Upper lobe of left lung (tissue), 6 donors: ENCODE data around the gene LBP. TPM values are rescaled to one million over a fixed set of nuclear protein-coding genes. Genes with fewer than 3 reads are reported as not detected.

ENCODE experiments used
- ATAC-seq, 2 donors: fragments of 200-7000 bp; cut with Tn5 transposase; one replicate each; pipeline ENCODE4 v1.9.1; 2022; ENCODE audit warnings: mild to moderate bottlenecking in 2 of 2, moderate library complexity in 2 of 2; ENCODE audit not compliant: low FRiP score in 2 of 2
- DNase-seq, 2 donors: peaks; one replicate each; pipeline ENCODE4 v3.0.0-alpha.2; 2019 to 2020
- H3K27ac ChIP-seq, 4 donors: fragments of 200-600 bp; sonication (generic); one replicate each; pipeline ENCODE4 v1.5.1; 2016 to 2019
- H3K27me3 ChIP-seq, 4 donors: fragments of 200-600 bp; sonication (generic); one replicate each; pipeline ENCODE4 v1.5.1; 2017 to 2019
- H3K36me3 ChIP-seq, 4 donors: fragments of 200-600 bp; sonication (generic); one replicate each; pipeline ENCODE4 v1.5.1; 2016 to 2019
- H3K4me1 ChIP-seq, 4 donors: fragments of 200-600 bp; sonication (generic); one replicate each; pipeline ENCODE4 v1.5.1; 2018 to 2019
- H3K4me3 ChIP-seq, 4 donors: fragments of 200-600 bp; sonication (generic); one replicate each; pipeline ENCODE4 v1.5.1; 2017 to 2019; ENCODE audit warnings: mild to moderate bottlenecking in 2 of 4, moderate library complexity in 1 of 4
- H3K9me3 ChIP-seq, 4 donors: fragments of 200-600 bp; sonication (generic); one replicate each; pipeline ENCODE4 v1.5.1; 2018 to 2019
- CTCF ChIP-seq, 6 experiments: fragments of 450-650 bp in 4 of 6; fragments of 200-600 bp in 2 of 6; sonication (generic) in 2 of 6; IDR thresholded peaks; one replicate each; pipeline ENCODE4 v1.5.1; 2016 to 2019; ENCODE audit warnings: antibody characterized with exemption in 6 of 6
- EP300 ChIP-seq, 4 donors: sonication (generic); formaldehyde crosslinking; IDR thresholded peaks; one replicate each; pipeline ENCODE4 v1.5.1; 2017; ENCODE audit warnings: antibody characterized with exemption in 4 of 4, control low read depth in 2 of 4
- POLR2A ChIP-seq, 4 donors: fragments of 450-650 bp; IDR thresholded peaks; one replicate each; pipeline ENCODE4 v1.5.1; 2016 to 2017; ENCODE audit warnings: antibody characterized with exemption in 4 of 4, mild to moderate bottlenecking in 2 of 4
- POLR2AphosphoS5 ChIP-seq, 2 donors: sonication (generic); formaldehyde crosslinking; IDR thresholded peaks; one replicate each; pipeline ENCODE4 v1.5.1; 2017; ENCODE audit warnings: antibody characterized with exemption in 2 of 2
- WGBS, 2 donors: methylation state at CpG; one replicate each; pipeline ENCODE4 v1.1.5; 2017 to 2018; 5-methylcytosine and 5-hydroxymethylcytosine counted together
- total RNA-seq, 6 donors: library from RNA; depleted of rRNA in 4 of 6; stranded (reverse); fragments of >200 nt in 4 of 6; gene quantifications; one replicate each; pipeline versions ENCODE4 v1.1.0 to v1.2.1, GENCODE V29; 2016 to 2021
- donor health status: DM: no; HTN: no; CAD: no; lungs with moderate emphysema.
- donor health status: DM: no; HTN: yes; CAD: no; lungs with severe emphysema.

Gene LBP
- total RNA-seq, 6 donors from 2014 or later = 0.14 to 0.44 (median 0.30) TPM; not detected in 3

- 83 to 85% methylated on average over 3 of the region's 3 CpGs for WGBS, 2 donors
- Histone ChIP-seq H3K9me3 (no peaks in the 10 kb centered on the region), H3K4me1 (no peaks in the 10 kb centered on the region), H3K27ac (no peak overlapping the region), H3K27me3 (no peaks in the 10 kb centered on the region), H3K36me3 (no peaks in the 10 kb centered on the region), H3K4me3 (no peak overlapping the region)
- ATAC-seq (no peak), DNase-seq (no peak)
- TF ChIP-seq POLR2A (IDR thresholded peaks at IDR 0.05) (no peak), EP300 (IDR thresholded peaks at IDR 0.05) (no peak), POLR2AphosphoS5 (IDR thresholded peaks at IDR 0.05) (no peak), CTCF (IDR thresholded peaks at IDR 0.05) (no peak)
Measured at GRCh38 chr20:38325905-38326304, 20.4 kb upstream of the LBP start.

GRCh38 chr20:38326309-38326708, 20.0 kb upstream of the LBP start:
- TF ChIP-seq CTCF (IDR thresholded peaks at IDR 0.05) (no peak), POLR2AphosphoS5 (IDR thresholded peaks at IDR 0.05) (no peak), EP300 (IDR thresholded peaks at IDR 0.05) (no peak), POLR2A (IDR thresholded peaks at IDR 0.05) (no peak)
- 84 to 94% methylated on average over 7 of the region's 7 CpGs for WGBS, 2 donors
- H3K9me3 ChIP-seq = no peaks in the 10 kb centered on the region

GRCh38 chr20:38330638-38331037, 15.6 kb upstream of the LBP start:
- ATAC-seq (no peak), DNase-seq (no peak)
- no peaks in the 10 kb centered on the region for H3K27me3 ChIP-seq
- no peaks in the 10 kb centered on the region for H3K9me3 ChIP-seq
- WGBS, 2 donors = 67% methylated on average over 3 of the region's 3 CpGs; no CpG with 5 or more reads in 1 of the 2 donors
- no peaks in the 10 kb centered on the region for H3K4me1 ChIP-seq
- no peak overlapping the region for H3K27ac ChIP-seq
- TF ChIP-seq POLR2A (IDR thresholded peaks at IDR 0.05) = no peak
- TF ChIP-seq EP300 (IDR thresholded peaks at IDR 0.05) = no peak
- no peak for TF ChIP-seq POLR2AphosphoS5 (IDR thresholded peaks at IDR 0.05)
- TF ChIP-seq CTCF (IDR thresholded peaks at IDR 0.05) = no peak
- no peak overlapping the region for H3K4me3 ChIP-seq
- H3K36me3 ChIP-seq = no peaks in the 10 kb centered on the region

More at GRCh38 chr20:38326309-38326708, 20.0 kb upstream of the LBP start:
- H3K36me3 ChIP-seq = no peaks in the 10 kb centered on the region
- ATAC-seq (no peak), DNase-seq (no peak)
- no peaks in the 10 kb centered on the region for H3K4me1 ChIP-seq
- no peak overlapping the region for H3K4me3 ChIP-seq
- no peaks in the 10 kb centered on the region for H3K27me3 ChIP-seq
- H3K27ac ChIP-seq = no peak overlapping the region

- no peak for ATAC-seq
- Histone ChIP-seq H3K4me3 (no peak overlapping the region), H3K9me3 (no peaks in the 10 kb centered on the region)
Measured at GRCh38 chr20:38331245-38331644, 15.0 kb upstream of the LBP start.

More at GRCh38 chr20:38331245-38331644, 15.0 kb upstream of the LBP start:
- TF ChIP-seq CTCF (IDR thresholded peaks at IDR 0.05) (no peak), EP300 (IDR thresholded peaks at IDR 0.05) (no peak), POLR2AphosphoS5 (IDR thresholded peaks at IDR 0.05) (no peak), POLR2A (IDR thresholded peaks at IDR 0.05) (no peak)
- Histone ChIP-seq H3K27me3 (no peaks in the 10 kb centered on the region), H3K36me3 (no peaks in the 10 kb centered on the region), H3K27ac (no peak overlapping the region), H3K4me1 (no peaks in the 10 kb centered on the region)
- DNase-seq = no peak
